GM12801 (cell line): ENCODE measurements around the gene RIMBP2.

Experiments
- TF ChIP-seq, protein P1 (sequence below): IDR thresholded peaks from one replicate; pipeline ENCODE4 v1.5.1; 2011; ENCODE audit warnings: control low read depth; ENCODE audit not compliant: insufficient read length; ENCODE audit errors: extremely low read depth

Gene RIMBP2, protein sequence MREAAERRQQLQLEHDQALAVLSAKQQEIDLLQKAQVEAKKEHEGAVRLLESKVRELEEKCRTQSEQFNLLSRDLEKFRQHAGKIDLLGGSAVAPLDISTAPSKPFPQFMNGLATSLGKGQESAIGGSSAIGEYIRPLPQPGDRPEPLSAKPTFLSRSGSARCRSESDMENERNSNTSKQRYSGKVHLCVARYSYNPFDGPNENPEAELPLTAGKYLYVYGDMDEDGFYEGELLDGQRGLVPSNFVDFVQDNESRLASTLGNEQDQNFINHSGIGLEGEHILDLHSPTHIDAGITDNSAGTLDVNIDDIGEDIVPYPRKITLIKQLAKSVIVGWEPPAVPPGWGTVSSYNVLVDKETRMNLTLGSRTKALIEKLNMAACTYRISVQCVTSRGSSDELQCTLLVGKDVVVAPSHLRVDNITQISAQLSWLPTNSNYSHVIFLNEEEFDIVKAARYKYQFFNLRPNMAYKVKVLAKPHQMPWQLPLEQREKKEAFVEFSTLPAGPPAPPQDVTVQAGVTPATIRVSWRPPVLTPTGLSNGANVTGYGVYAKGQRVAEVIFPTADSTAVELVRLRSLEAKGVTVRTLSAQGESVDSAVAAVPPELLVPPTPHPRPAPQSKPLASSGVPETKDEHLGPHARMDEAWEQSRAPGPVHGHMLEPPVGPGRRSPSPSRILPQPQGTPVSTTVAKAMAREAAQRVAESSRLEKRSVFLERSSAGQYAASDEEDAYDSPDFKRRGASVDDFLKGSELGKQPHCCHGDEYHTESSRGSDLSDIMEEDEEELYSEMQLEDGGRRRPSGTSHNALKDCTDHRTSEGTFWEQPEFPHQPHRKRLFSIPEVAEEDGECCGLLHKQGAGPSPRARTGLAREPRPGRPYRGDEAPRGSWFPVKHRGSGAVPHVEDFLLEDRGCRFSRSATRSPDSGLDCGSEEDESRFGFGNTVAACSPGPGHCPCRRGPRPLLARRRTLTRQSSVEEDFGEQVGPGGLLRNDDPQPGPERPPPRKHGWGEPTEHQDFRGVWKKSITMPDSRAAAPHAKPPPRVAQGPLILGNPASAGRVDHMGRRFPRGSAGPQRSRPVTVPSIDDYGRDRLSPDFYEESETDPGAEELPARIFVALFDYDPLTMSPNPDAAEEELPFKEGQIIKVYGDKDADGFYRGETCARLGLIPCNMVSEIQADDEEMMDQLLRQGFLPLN (N-terminal part only)

DNA sequence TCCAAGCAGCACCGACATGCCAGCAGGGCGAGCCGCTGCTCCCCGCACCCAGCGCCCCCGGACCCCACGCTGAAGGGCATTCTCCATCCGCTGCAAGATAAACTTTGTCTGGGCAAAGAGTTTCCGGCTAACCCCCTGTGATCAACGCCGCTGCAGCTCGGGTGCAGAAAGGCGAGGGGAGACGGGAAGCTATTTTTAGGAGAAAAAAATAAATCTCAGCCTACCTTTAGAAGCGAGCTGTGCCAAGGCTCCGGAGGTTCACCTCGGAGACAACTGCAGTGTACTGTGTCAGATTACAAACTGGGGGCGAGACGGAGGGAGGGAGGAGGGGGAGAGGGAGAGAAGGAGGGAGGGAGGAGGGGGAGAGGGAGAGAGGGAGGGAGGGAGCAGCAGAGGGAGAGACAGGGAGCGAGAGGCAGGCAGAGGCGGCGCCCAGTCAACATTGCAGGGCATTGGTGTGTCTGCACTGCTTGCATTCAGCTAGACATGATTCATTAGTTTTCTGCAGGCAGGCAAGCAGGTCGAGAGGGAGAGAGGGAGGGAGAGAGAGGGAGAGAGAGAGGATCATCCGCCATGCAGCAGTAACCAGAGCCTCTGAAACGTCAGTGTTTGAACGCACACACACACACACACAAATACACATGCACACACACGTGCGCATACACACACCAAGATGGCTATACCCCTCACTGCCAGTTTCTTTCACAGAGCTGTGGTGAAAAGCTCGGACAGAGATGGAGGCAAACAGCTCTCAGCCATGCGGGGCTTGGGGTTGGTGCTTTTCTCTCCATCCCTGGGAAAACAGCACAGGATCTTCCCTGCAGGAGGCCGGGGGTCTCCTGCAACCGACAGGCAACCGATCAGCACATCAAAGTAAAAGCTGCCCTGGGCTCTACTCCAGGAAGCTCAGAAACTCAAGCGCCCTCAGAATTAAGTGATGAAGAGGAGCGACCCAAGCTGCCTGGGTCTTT is at the start of gene RIMBP2:
RIMBP2 (minus strand) TSS at position 302 of the 971 bp plus-strand sequence. CDS start 237,286 bp downstream, outside the sequence.
- TF ChIP-seq, protein P1, sequence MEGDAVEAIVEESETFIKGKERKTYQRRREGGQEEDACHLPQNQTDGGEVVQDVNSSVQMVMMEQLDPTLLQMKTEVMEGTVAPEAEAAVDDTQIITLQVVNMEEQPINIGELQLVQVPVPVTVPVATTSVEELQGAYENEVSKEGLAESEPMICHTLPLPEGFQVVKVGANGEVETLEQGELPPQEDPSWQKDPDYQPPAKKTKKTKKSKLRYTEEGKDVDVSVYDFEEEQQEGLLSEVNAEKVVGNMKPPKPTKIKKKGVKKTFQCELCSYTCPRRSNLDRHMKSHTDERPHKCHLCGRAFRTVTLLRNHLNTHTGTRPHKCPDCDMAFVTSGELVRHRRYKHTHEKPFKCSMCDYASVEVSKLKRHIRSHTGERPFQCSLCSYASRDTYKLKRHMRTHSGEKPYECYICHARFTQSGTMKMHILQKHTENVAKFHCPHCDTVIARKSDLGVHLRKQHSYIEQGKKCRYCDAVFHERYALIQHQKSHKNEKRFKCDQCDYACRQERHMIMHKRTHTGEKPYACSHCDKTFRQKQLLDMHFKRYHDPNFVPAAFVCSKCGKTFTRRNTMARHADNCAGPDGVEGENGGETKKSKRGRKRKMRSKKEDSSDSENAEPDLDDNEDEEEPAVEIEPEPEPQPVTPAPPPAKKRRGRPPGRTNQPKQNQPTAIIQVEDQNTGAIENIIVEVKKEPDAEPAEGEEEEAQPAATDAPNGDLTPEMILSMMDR, result no peak

DNA sequence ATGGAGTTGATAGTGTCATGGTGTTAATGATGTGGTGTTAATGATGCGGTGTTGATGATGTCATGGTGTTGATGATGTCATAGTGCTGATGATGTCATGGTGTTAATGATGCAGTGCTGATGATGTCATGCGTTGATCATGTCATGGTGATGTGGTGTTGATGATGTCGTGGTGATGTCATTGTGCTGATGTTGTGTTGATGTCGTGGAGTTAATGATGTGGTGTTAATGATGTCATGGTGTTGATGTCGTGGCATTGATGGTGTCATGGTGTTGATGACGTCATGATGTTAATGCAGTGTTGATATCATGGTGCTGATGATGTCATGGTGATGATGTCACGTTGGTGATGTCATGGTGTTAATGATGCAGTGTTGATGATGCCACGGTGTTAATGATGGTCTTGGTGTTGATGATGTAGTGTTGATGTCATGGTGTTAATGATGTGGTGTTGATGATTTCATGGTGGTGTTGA is 49.1 kb upstream of the RIMBP2 start:
- TF ChIP-seq, protein P1, result no peak

DNA sequence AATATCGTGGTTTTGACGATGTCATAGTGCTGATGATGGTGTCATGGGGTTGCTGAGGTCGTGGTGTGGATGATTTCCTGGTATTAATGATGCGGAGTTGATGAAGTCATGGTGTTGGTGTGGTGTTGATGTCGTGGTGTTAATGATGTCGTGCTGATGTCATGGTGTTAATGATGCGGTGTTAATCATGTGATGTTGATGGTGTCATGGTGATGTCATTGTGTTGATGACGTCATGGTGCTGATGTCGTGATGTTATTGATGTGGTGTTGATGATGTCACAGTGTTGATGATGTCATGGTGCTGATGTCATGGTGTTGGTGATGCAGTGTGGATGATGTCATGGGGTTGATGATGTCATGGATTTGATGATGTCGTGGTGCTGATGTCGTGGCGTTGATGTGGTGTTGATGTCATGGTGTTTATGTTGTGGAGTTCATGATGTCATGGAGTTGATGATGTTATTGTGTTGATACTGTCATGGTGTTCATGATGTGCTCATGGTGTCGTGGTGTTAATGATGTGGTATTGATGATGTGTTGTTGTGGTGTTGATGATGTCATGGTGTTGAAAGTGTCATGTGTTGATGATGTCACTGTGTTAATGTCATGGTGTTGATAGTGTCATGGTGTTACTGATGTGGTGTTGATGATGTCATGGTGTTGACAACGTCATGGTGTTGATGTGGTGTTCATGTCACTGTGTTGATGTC is 48.5 kb upstream of the RIMBP2 start:
- TF ChIP-seq, protein P1, result no peak

- TF ChIP-seq, protein P1, result no peak
Measured at GRCh38 chr12:130764073-130764472, 48.0 kb upstream of the RIMBP2 start.

DNA sequence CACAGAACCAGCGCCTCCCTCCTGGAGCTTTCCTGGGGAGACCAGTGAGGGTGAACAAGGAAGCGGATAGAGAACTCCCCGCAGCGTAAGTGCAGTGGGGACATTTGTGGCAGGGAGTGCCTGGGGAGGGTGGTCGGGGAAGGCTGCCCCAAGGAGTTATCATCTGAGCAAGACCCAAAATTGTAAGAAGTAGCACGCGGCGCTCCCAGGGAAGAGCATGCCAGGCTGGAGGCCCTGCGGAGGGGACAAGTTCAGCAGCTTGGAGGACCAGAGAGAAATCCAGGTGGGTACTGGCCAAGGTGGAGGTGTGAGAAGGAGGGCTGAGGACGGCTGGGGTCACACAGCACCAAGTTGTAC is 46.2 kb upstream of the RIMBP2 start:
- TF ChIP-seq, protein P1, result no peak
